GM12875 (cell line): ENCODE measurements around the gene YAE1.

ENCODE experiments used
- H3K4me3 ChIP-seq: one replicate; pipeline ENCODE4 v1.5.1; 2011; ENCODE audit warnings: low read depth, low read length, control low read depth
- TF ChIP-seq, protein P1 (sequence below): IDR thresholded peaks from 2 replicates; pipeline ENCODE4 v1.5.1; 2011; ENCODE audit warnings: low read depth, mild to moderate bottlenecking, control low read depth, inconsistent platforms, low read length, moderate library complexity, borderline replicate concordance; ENCODE audit not compliant: insufficient read depth

Gene YAE1

DNA sequence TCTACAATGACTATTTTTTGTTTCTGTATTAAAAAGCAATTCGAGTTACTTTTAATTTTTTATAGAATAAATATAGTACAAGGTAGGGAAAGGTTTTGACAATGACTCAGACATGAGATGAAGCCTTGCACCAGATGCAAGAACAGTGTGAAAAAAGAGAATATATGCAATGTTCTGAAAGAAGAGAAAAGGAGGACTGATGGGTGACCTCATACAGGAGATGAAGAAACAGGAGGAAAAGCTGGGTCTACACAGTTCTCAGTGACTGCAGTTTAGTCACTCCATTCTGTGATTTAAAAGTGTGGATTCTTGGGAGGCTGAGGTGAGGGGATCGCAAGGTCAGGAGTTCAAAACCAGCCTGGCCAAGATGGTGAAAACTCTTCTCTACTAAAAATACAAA, 38.3 kb upstream of the YAE1 start:
- TF ChIP-seq, protein P1, sequence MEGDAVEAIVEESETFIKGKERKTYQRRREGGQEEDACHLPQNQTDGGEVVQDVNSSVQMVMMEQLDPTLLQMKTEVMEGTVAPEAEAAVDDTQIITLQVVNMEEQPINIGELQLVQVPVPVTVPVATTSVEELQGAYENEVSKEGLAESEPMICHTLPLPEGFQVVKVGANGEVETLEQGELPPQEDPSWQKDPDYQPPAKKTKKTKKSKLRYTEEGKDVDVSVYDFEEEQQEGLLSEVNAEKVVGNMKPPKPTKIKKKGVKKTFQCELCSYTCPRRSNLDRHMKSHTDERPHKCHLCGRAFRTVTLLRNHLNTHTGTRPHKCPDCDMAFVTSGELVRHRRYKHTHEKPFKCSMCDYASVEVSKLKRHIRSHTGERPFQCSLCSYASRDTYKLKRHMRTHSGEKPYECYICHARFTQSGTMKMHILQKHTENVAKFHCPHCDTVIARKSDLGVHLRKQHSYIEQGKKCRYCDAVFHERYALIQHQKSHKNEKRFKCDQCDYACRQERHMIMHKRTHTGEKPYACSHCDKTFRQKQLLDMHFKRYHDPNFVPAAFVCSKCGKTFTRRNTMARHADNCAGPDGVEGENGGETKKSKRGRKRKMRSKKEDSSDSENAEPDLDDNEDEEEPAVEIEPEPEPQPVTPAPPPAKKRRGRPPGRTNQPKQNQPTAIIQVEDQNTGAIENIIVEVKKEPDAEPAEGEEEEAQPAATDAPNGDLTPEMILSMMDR = no peak
- H3K4me3 ChIP-seq = no peak overlapping the region

DNA sequence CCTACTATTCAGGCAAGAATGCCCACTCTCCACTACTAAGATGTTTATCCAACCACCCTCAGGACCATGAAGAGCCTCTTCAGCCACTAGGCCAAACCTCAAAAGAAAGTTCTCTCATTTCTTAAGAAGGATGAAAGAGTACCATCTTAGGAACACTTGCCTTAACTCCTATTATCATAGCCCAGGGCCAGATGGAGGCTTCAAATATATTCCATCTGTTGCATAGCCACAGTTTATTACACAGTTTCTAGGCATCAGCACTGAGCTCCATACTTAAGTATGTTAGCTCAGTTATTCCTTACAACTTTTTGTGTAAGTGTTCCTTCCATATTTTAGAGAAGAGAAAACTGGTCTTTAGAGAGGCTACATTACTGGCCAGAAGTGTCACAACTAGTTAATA, 37.4 kb upstream of the YAE1 start:
- TF ChIP-seq, protein P1 = no peak
- H3K4me3 ChIP-seq = no peak overlapping the region

DNA sequence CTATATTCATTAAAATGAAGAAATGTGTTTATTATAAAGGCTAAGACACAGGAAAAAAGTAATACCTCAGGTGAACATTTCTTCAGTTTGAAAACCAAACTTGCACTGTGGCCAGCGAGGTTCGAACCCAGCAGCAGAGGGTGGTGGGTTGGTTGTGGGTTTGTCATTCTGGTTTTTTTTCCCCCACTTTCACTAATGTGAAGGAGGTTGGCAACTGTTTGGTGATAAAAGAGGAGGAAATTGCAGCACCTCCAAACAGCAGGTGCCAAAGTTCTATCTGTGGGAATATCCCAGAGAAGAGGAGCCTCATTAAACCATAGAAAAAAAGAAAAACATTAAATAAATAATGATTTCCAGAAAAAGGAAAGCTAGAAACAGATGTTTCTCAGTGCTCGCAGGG, 36.6 kb upstream of the YAE1 start:
- H3K4me3 ChIP-seq = no peak overlapping the region
- TF ChIP-seq, protein P1 = no peak

DNA sequence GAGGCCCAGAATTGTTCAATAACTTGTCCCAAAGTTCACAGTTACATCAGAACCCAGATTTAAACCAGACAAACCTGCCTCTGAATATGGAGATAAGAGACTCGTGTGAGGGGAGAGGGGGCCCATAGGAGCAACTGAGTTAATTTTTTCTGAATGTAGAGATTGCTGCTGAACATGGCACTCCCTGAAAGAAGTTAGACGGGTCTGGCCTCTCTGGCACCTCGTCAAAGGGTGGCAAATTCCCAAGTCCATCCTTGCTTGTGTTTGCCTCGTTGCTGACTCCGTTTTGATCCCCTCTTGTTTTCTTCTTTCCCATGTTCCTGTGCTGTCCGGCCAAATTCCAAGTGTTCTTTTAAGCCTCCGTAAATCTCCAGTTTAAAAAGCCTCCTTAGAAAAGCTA, 35.2 kb upstream of the YAE1 start:
- TF ChIP-seq, protein P1 = no peak
- H3K4me3 ChIP-seq = no peak overlapping the region

DNA sequence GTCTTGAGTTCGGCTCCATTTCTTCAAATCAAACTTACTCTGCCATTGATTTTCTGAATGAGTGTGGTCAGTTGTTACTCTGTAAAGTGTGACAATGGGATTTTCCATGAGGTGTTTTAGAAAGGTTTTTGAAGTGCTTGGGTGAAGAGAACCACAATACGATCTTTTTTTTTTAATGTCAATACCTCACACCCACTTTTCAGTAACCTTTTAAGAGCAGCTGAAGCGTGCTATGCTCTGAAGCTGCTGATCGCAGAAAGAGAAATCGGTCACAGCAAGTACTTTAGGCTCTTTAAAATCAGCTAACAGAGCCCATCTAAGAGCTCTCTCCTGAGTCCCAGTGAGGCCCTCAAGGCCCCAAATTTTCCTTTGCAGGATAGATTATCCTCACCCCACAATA, 34.4 kb upstream of the YAE1 start:
- H3K4me3 ChIP-seq = no peak overlapping the region
- TF ChIP-seq, protein P1 = no peak

DNA sequence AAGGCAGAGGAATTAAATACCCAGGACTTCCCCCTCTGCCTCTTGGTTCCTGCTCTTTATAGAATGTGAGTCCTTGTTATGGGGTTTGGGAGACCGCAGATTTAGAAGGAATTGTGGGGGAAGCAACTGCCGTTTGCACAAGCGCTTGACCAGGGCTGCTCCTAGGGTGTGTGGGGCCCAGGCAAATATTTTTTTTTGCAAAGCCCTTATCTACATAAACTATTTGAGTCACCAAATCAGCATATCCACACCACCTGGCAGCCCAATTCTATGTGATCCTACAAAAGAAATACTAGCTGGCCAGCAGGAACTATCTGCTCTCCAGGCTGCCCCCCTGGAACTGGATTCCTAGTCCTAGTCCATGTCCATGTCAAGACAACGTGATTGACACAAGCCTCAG, 33.4 kb upstream of the YAE1 start:
- TF ChIP-seq, protein P1 = no peak
- H3K4me3 ChIP-seq = no peak overlapping the region

DNA sequence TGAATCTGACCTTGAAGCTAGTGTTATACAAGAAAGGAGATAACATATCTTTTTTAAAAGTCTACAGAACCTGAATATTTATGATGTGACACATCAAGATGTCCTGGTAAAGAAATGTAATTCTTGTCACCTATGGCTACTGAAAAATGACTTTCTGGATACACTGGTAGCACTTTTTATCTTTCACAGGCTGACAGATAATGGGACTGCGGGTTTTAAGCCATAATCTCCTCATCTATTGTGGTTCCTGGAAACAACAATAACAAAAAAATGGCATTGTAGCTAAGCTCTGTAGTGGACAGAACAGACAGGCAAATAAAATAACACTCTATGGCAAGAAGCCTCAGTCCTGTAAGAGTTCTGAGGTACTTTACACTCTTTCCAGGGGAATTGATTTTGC, 31.6 kb upstream of the YAE1 start:
- H3K4me3 ChIP-seq = no peak overlapping the region
- TF ChIP-seq, protein P1 = no peak
